Prostate gland (tissue), 2 donors: Measurements from ENCODE around the gene MYO5A. TPM values are rescaled to one million over a fixed set of nuclear protein-coding genes. Genes with fewer than 3 reads are reported as not detected.

Experiments used
- DNase-seq: peaks from one replicate; pipeline ENCODE4 v3.0.0-alpha.2; 2019; ENCODE audit warnings: low spot score
- H3K27ac ChIP-seq, 2 donors: fragments of 200-600 bp; sonication (generic); 2 replicates each; pipeline ENCODE4 v1.5.1; 2017 to 2019
- H3K27me3 ChIP-seq: fragments of 200-600 bp; sonication (generic); replicated peaks from 2 replicates; pipeline ENCODE4 v1.5.1; 2019; ENCODE audit not compliant: insufficient read depth
- H3K36me3 ChIP-seq, 2 donors: fragments of 200-600 bp; sonication (generic); 1 replicate in 1 of 2; 2 replicates in 1 of 2; pipeline versions ENCODE4 v1.5.1 to v1.8.1; 2017 to 2019
- H3K4me1 ChIP-seq: fragments of 200-600 bp; sonication (generic); replicated peaks from 2 replicates; pipeline ENCODE4 v1.5.1; 2019
- H3K4me3 ChIP-seq, 2 donors: fragments of 200-600 bp; sonication (generic); 2 replicates each; pipeline ENCODE4 v1.5.1; 2017 to 2019
- H3K9me3 ChIP-seq: fragments of 200-600 bp; sonication (generic); 2 replicates; pipeline ENCODE4 v1.5.1; 2017
- POLR2A ChIP-seq: fragments of 450-650 bp; IDR thresholded peaks from one replicate; pipeline ENCODE4 v1.6.1; 2016; ENCODE audit warnings: antibody characterized with exemption, mild to moderate bottlenecking
- POLR2AphosphoS5 ChIP-seq: sonication (generic); formaldehyde crosslinking; IDR thresholded peaks from one replicate; pipeline ENCODE4 v1.6.1; 2017; ENCODE audit warnings: antibody characterized with exemption
- WGBS: methylation state at CpG from one replicate; pipeline ENCODE4 v1.1.5; 2018; 5-methylcytosine and 5-hydroxymethylcytosine counted together
- intact Hi-C: fragments of 100-400 bp; cut with DNase I; formaldehyde crosslinking; loops from one replicate; pipeline ENCODE4 v1.14.2; 2022
- total RNA-seq, 2 donors: library from RNA; depleted of rRNA; stranded (reverse); fragments of >200 nt; gene quantifications; one replicate each; pipeline ENCODE4 v1.1.0, GENCODE V29; 2016
- TF ChIP-seq, protein P1 (sequence below), 4 experiments: fragments of 200-600 bp in 2 of 4; fragments of 450-650 bp in 2 of 4; sonication (generic) in 2 of 4; IDR thresholded peaks; 1 replicate in 3 of 4; 2 replicates in 1 of 4; pipeline ENCODE4 v1.5.1; 2016 to 2019; ENCODE audit warnings: antibody characterized with exemption in 4 of 4, mild to moderate bottlenecking in 2 of 4, moderate library complexity in 2 of 4

Gene MYO5A
- total RNA-seq, 2 donors from 2014 or later = 24.9 to 41.9 TPM

DNA sequence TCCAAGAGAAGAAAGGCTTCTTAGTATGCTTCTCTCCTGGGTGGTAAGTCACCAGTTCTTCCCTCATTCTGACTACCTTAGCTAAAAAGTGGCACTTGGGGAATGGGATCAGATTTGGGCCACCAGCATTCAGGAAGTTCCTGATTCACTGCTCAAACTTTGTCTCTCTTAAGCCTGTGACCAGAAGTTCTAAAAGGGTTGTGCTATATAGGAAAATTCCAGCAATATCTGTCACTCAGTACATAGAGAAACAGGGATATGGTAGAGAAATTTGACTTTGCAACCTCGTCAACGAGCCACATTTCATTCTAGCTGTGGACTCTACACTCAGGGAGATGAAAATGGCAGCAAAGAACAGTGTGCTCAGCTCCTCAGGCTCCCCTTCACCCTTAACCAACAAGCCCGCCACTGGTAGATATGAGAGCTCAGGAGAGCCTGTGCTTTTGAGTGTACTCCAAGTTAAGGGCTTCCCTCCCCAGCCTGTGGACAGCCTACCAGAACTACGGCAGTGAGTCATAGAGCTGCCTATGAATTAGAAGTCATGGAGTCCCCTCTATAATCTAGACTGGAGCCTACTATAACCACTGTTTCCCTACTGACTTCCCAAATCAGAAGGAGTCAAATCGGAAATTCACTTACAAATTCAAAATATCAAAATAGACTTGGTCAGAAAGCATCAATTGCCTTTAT is 180.5 kb downstream of the MYO5A start:
- intact Hi-C loops = no loop called here
- TF ChIP-seq POLR2AphosphoS5 (no peak), POLR2A (no peak)
- TF ChIP-seq, protein P1, sequence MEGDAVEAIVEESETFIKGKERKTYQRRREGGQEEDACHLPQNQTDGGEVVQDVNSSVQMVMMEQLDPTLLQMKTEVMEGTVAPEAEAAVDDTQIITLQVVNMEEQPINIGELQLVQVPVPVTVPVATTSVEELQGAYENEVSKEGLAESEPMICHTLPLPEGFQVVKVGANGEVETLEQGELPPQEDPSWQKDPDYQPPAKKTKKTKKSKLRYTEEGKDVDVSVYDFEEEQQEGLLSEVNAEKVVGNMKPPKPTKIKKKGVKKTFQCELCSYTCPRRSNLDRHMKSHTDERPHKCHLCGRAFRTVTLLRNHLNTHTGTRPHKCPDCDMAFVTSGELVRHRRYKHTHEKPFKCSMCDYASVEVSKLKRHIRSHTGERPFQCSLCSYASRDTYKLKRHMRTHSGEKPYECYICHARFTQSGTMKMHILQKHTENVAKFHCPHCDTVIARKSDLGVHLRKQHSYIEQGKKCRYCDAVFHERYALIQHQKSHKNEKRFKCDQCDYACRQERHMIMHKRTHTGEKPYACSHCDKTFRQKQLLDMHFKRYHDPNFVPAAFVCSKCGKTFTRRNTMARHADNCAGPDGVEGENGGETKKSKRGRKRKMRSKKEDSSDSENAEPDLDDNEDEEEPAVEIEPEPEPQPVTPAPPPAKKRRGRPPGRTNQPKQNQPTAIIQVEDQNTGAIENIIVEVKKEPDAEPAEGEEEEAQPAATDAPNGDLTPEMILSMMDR (IDR thresholded peaks at IDR 0.05) = no peak
- H3K4me1 ChIP-seq = no peaks in the 10 kb centered on the region
- no peak for DNase-seq
- no peaks in the 10 kb centered on the region for H3K27me3 ChIP-seq
- H3K9me3 ChIP-seq = no peaks in the 10 kb centered on the region
- H3K27ac ChIP-seq = no peak overlapping the region
- no peak overlapping the region for H3K4me3 ChIP-seq
- no peaks in the 10 kb centered on the region for H3K36me3 ChIP-seq
- WGBS = 91% methylated on average over 5 of the region's 5 CpGs

DNA sequence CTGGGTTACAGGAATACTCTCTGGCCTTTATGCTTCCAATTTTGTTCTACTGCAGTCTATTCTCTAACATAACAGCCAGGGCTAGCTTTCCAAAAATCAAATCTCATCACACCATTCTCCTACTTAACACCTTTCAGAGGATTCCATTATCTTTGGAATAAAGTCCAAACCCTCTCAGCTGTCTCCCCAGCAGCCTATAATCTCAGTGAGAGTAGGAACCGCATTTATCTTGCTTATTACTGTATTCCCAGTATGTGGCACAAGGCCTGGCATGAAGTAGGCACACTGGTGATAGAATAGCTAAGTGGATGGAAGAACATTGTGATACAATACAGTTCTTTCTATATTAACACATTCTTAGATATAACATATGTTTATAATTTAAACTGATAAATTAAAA is 184.1 kb downstream of the MYO5A start:
- no peak for TF ChIP-seq POLR2A
- no peak for TF ChIP-seq POLR2AphosphoS5
- TF ChIP-seq, protein P1 (IDR thresholded peaks at IDR 0.05) = no peak
- H3K27me3 ChIP-seq = no peaks in the 10 kb centered on the region
- intact Hi-C loops = no loop called here
- H3K27ac ChIP-seq = no peak overlapping the region
- H3K9me3 ChIP-seq = no peaks in the 10 kb centered on the region
- H3K4me3 ChIP-seq = no peak overlapping the region
- H3K36me3 ChIP-seq = no peaks in the 10 kb centered on the region
- 96% methylated on average over 1 of the region's 1 CpG for WGBS
- H3K4me1 ChIP-seq = no peaks in the 10 kb centered on the region
- no peak for DNase-seq

DNA sequence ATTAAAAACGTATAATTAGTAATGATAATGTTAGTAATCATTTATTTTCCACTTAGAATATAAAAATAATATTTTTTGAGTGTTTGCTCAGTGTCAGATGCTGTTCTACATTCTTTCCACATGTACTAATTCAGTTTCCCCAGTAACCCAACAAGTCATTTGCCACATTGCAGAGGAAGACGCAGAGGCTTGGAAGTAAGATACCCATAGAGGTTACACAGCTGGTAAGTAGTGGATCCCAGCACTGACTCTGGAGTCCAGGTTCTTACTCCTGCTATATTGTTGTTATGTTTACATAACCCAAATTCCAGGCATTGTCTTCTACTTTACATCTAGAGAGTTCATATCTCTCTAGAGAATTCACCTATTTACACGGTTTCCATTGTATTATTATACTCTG is 184.8 kb downstream of the MYO5A start:
- no peaks in the 10 kb centered on the region for H3K27me3 ChIP-seq
- WGBS = 84% methylated on average over 3 of the region's 3 CpGs
- no peaks in the 10 kb centered on the region for H3K4me1 ChIP-seq
- no peak overlapping the region for H3K27ac ChIP-seq
- intact Hi-C loops = no loop called here
- no peak overlapping the region for H3K4me3 ChIP-seq
- no peaks in the 10 kb centered on the region for H3K9me3 ChIP-seq
- no peak for DNase-seq
- no peaks in the 10 kb centered on the region for H3K36me3 ChIP-seq
- no peak for TF ChIP-seq POLR2A
- no peak for TF ChIP-seq POLR2AphosphoS5
- TF ChIP-seq, protein P1 (IDR thresholded peaks at IDR 0.05) = no peak

DNA sequence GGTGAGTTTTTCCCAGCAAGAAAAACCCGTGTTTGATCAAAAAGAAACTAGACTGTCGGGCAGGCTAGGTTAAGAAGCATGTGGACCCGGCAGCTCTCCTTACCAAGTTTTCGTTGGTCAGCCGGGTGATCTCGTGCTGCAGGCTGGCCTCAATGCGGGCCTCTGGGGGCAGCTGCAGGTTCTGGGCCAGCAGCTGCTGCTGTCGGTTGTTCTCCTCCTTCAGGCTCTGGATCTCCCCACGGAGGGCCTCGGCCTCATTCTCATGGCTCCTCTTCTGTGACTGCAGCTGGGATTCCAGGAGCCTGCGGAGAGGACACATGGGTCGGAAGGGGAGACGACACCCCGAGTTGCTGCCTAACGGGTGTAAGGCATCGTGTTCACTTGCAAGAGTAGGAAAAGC is 188.6 kb downstream of the MYO5A start:
- no peak for TF ChIP-seq POLR2AphosphoS5
- no peak for TF ChIP-seq POLR2A
- TF ChIP-seq, protein P1 (IDR thresholded peaks at IDR 0.05) = no peak
- no peaks in the 10 kb centered on the region for H3K27me3 ChIP-seq
- H3K36me3 ChIP-seq = no peaks in the 10 kb centered on the region
- DNase-seq = no peak
- no peak overlapping the region for H3K27ac ChIP-seq
- H3K4me1 ChIP-seq = no peaks in the 10 kb centered on the region
- no peak overlapping the region for H3K4me3 ChIP-seq
- no peaks in the 10 kb centered on the region for H3K9me3 ChIP-seq
- intact Hi-C loops = no loop called here
- WGBS = 95% methylated on average over 16 of the region's 16 CpGs

DNA sequence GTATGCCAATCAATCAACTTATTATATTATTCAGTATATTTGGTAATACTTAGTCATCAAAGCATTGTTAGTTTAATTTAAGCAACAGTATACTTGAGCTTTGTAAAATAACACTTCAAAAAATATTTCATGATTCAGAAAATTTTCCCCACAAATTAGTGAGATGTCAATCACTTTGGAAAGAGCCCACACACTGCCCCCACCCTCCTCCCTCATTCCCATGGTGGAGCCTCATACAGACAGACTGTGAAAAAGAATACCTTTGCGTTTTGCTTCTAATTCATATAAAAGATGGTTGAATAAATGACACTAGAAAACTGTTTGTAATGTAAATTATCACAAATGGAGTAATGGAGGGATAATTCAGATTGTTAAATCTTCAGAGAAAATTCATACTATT is 189.8 kb downstream of the MYO5A start:
- H3K27ac ChIP-seq = no peak overlapping the region
- H3K4me1 ChIP-seq = no peaks in the 10 kb centered on the region
- intact Hi-C loops = no loop called here
- H3K27me3 ChIP-seq = no peaks in the 10 kb centered on the region
- no peak overlapping the region for H3K4me3 ChIP-seq
- no peak for DNase-seq
- H3K9me3 ChIP-seq = no peaks in the 10 kb centered on the region
- H3K36me3 ChIP-seq = no peaks in the 10 kb centered on the region
- WGBS = 93% methylated on average over 1 of the region's 1 CpG
- TF ChIP-seq POLR2A = no peak
- TF ChIP-seq, protein P1 (IDR thresholded peaks at IDR 0.05) = no peak
